ENCODE data around the gene CRABP1.
A peak's percentile ranks its signal among the peaks of the same experiment; 100 is the strongest.

Gene CRABP1

DNA sequence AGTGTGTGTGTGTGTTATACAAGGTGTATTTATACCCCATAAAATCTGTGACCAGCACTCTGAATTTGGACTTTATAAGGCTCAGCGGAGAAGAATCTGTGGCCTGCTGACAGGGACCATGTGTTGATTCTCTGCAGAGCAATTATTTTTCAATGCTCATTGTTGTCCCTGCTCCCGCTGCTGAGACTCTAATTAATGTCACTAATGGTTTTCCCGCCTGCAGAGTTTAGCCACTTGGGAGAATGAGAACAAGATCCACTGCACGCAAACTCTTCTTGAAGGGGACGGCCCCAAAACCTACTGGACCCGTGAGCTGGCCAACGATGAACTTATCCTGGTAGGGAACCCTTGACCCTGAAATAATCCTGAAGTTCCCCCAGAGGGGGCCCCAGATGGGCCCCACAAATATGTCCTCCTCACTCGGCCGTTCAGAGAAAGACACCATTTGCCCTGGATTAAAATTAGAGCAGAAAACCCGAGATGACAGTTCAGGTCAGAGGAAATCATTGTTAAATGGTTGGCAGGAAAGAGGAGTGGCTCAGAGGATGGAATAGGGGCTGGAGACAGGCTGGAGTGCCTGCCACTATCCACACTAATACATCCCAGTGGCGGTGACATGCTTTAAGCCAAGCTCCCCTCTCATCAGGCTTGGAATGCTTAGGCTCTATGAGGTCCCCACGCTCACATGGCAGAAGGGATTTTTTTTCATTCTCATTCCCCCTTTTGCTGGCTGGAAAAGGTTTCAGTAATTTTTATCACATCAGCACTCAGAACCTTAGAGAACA, 3.3 kb downstream of the CRABP1 start:
- DNase-seq (ENCODE audit: low spot score) (no peak), FAIRE-seq (no peak)

DNA sequence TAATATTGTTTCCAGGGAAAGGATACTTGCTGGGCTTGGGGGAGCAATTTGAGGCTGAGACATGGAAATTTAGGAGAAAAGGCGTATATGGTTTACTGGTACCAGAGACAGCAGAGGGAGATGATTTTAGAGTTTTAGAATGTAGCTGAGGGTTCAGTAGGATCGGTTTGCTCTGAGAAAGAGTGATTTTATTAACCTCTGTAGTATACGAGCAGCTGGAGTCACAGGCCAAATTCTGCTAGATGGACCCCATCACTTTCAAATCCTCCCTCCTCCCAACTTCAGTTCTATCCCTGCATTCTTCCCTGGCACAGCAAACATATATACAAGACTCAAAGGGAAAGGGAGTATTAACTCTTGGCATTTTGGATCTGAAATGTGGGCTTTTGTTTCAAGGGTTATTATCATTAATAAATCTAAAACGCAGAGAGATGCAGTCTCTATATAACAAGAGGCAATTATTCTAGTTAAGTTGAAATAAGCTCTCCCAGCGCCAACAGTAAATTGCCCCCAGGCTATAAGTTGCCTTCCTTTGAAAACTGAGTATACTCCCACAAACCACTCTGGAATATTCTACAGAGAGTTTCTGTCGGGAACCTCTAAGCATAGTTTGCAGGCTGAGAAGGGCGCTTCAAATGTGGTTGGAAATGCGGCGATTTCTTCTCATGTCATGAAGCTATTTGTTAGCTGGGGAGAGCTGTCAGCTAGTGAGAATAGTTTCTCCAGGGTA, 5.4 kb downstream of the CRABP1 start:
- FAIRE-seq (no peak), DNase-seq (ENCODE audit: low spot score) (no peak)

DNA sequence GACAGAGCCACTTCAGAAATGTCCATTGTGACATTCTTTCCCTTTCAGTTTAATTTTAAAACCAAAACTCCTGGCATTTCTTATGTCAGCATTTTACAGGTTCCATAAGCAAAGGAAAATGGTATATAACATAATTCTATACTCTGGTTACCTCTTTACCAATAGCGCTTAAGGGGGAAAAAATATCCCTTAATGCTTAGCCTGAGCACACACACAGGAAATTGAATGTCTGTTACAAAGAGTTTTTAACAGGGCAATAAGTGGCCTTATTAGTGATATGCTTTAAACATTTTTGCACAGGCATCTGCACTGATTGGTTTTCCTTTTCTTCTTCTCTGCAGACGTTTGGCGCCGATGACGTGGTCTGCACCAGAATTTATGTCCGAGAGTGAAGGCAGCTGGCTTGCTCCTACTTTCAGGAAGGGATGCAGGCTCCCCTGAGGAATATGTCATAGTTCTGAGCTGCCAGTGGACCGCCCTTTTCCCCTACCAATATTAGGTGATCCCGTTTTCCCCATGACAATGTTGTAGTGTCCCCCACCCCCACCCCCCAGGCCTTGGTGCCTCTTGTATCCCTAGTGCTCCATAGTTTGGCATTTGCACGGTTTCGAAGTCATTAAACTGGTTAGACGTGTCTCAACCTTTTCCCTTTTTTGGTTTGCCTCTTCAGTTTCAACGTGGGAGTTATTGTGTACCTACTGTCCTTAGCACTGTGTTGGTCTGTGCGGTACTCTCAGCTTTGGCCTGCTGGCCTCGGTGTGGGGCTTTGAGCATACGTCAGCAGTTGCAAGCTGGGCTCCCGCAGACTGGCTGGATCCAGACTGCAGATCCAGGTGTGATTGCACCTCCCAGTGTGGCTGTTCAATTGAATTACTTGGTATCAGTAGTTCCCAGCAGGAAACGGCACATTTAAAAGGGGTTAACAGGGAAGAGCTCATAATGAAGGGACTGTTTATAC, 7.7 kb downstream of the CRABP1 start:
- FAIRE-seq (no peak), DNase-seq (ENCODE audit: low spot score) (no peak)

DNA sequence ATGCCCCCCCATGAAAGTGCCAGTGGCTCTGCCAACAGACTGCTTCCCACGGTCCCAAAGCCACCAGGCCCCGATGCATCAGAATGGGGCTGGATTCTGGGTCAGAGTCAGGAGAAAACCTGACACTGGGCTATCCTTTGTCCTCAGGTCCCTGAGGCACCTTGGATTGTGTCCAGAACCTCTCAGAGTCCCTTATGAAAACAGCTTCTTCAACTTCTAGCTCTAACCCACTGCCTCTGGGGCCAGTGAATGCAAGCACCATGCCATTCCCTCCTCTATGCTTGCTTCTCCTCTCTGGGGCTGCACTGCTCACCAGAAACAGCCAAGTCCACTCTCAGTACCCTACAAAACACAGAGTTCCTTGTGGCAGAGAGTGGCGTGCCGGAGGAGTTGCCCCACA, 9.9 kb downstream of the CRABP1 start:
- FAIRE-seq = no peak

DNA sequence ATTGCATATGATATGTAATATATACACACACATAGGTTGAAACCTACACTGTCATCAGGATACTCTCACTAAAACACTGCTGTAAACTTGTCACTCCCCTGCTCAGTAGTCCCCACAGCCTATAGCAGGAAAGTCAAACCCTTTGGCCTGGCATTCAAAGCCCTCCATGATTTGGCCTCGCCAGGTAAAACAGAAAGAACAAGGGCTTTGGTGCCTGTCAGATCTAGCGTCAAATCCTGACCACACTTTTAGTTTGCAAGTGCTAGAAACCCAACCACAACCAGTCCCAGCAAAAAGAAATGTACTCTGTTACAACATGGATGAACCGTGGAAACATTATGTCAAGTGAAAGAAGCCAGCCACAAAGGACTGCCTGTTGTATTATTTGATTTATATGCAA, 11.4 kb downstream of the CRABP1 start:
- DNase-seq (ENCODE audit: low spot score) (no peak), FAIRE-seq (no peak)

More for the DNA sequence above, 9.9 kb downstream of the CRABP1 start:
- no peak for DNase-seq (ENCODE audit: low spot score)

DNA sequence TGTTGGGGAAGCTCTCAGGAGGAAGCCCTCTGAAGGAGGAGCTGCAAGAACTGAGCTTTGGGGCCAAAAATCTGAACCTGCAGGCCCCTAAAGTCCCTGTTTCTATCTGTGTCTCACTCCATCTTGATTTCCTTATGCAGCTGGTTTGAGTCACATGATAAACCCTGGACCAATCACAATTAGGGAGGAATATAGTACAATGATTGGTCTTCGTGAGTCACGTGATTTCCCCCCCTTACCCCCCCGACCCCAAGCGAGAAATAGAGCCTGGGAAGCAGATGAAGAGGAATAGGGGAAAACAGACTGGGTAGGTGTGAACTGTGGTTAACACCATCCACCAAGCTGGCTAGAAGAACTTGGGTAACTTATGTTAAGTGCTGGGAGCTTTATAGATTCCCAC, 12.9 kb downstream of the CRABP1 start:
- no peak for FAIRE-seq
- no peak for DNase-seq (ENCODE audit: low spot score)

DNA sequence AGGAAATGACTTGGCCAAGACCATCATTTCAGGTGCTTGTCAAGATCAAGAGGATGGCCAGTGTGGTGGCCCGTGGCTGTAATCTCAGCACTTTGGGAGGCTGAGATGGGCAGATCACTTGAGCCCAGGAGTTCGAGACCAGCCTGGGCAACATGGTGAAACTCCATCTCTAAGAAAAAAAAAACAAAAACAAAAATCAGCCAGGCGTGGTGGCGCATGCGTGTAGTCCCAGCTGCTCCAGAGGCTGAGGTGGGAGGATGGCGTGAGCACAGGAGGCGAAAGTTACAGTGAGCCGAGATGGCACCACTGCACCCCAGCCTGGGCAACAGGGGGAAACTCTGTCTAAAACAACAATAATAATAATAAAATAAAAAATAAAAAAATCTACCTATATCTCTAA, 15.0 kb downstream of the CRABP1 start:
- DNase-seq (ENCODE audit: low spot score) (no peak), FAIRE-seq (no peak)

DNA sequence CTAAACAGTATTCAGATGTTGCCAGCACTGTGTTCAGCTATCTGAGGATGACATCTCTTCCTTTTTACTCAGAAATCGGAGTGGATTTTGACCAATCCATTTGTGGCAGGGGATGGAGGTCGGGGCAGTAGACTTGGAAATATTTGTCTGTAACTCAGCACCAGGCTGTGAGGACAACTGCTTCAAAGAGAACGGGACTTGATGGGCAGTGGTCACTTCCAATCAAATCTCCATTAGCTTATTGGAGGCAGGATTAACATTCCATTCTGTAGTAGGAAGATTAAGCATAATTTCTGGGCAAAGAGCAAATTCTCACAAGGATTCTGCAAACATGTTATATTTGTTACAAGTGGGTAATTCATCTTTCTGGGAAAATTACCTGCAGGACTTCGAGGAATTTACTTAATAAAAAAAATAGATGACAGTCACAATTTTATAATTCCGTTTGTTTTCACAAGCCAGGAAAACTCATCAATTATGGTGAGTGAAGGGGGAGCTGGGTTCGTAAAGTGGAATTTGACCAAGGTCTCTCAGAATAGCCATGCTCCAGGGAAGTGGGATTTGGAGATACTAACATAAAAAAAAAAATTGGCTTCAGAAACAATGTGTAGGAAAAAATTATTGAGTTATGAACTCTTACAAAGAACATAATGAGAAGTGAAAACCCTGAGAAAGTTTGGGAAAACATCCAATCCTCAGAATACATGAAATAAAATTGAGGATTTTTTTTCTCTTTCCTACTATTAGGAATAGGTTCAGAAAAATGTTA, 18.1 kb downstream of the CRABP1 start:
- DNase-seq (ENCODE audit: low spot score) (no peak), FAIRE-seq (no peak)

DNA sequence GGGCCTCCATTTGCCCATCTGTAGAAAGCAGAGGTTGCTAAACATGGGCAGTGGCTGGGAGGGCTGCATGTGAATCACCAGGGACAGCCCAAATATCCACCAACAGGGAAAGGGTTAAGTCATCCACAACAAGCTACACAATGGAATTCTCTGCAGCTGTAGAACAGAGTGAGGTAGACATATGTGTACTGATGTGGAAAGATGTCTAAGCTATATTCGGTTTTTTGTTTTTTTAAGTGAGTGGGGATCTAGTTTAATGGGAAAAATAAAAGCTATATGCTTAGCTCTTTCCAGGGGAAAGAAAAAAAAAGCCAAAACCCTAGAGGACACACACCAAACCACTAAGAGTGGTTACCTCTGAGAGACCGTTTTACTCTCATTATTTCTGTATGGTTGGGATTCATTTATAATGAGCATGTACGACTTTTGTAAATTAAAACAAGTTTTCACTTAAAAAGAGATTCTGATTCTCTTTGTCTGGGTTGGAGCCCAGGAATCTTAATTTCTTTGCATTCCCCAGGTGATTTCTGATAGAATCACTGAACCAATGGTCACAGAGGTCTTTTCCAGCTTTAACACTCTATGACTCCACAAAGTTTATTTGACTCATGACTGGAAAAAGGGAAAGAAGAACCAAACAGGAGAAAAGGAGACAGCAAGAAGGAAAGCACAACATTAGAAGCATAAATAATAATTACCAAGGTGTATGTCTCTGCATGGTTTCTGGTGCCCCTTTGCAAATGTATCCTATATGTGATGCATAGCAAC, 19.1 kb downstream of the CRABP1 start:
- FAIRE-seq = no peak
- no peak for DNase-seq (ENCODE audit: low spot score)

DNA sequence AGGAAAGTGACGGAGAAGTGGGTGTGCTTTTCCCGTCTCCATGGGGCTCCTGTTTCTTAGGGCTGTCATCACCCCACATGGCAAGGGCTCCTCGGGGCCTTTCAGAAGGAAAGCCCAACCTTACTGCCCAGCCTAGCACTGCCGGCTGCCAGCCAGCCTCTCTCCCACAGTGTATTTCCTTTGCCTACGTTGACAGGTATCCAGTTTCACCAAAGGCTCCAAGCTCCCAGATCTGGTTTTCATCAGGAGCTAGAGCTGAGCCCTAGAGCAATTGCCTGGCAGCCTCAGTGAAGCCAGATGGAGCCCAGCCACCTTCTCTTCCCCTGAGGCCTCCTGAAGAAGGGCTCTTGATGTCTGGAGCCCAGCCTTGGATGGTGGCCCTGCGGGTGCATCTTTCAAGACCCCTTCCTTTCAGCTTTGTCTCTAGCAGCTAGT, 20.2 kb downstream of the CRABP1 start:
- FAIRE-seq (no peak), DNase-seq (ENCODE audit: low spot score) (no peak)

DNA sequence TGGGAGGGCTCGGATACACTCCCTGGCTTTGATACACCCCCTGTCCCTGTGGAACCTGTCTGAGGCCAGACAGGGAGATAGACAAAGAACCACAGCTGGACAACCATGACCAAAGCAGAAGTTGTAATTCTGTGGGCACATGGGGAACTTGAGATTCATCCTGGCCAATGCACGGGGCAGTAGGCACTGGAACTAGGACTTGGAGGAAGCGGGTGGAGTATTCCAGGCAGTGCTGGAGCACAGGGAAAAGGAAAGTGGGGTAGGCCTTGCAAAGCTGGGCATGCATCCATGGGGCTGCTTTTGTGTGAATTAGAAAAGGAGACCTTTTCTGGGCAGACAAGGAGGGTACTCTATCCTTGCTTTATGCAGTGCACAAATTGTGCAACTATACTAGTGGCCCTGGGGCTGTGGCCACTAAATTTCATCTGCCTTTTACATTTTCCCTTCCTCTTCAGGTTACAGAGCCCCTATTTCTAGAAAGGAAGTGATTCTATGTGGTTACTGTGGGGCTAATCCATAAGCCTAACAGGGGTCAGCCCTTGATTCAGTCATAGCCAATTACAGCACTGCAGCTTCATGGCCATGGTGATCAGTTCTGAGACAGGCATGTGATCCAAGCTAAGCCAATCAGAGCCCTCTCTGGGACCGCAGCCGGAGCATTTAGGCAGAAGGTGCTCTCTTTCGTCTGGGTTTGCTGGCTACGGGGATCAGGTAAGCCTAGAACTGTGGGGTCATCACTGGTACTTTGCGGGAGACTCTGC, 21.0 kb downstream of the CRABP1 start:
- FAIRE-seq (no peak), DNase-seq (ENCODE audit: low spot score) (no peak)

DNA sequence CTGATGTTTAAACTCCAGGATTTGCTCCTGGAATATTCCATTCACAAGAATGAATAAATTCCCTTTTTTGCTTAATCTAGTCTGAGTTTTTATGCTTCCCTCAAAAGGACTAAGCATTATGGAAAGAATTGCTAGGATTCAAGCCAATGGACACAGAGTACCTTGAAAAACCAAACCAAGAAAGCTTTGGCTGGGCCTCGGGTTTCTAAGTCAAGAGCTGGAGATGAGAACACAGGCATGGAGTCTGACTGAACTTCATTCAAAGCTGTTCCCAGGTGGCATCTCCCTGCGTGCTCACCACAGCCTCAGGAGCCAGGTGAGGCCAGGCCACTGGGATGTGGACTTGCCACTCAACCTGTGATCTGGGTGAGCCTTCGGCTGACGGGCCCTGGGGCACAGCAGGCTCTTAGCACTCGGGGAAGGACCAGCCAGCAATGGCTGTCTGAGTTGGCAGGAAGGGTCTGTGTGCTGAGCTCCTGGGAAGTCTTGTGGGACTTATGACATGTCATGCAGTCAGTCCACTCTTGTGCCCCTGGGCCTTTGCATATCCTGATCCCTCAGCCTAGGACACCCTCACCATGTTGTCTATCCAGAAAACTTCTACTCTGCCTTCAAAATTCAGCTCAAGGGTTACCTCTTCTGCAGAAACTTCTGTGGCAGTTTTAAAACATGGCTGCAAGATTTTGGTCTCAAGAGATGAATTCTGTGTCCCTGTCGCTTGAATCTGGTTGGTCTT, 21.8 kb downstream of the CRABP1 start:
- no peak for FAIRE-seq

DNA sequence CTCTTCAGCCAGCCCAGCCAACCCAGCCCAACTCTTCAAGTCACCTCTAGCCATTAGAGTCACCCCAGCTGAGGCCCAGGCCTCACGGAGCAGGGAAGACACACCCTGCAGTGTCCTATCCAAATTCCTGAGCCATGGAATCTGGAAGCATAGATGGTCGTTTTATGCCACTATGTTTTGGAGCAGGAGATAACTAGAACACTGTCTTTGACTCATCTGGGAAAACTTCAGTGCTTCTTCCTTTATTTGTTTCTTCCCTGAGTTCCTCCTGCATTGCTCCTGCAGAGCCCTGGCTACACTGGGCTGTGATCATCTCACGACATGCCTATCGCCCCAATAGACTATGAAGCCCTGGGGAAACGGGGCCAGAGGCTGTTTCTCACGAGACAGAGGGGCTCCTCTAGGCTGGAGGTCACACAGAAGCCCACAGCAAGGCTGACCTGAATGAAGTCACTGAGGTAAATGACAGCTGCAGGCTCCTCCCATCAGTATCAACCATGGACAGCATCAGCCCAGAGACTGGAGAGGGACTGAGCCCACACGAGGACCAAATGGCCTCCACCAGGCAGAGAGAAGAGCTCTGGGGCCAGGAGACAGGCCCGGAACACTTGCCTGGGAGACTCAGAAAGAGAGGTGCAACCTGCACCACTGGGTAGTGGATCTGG, 22.7 kb downstream of the CRABP1 start:
- no peak for FAIRE-seq

More for the DNA sequence above, 21.8 kb downstream of the CRABP1 start:
- no peak for DNase-seq (ENCODE audit: low spot score)

DNA sequence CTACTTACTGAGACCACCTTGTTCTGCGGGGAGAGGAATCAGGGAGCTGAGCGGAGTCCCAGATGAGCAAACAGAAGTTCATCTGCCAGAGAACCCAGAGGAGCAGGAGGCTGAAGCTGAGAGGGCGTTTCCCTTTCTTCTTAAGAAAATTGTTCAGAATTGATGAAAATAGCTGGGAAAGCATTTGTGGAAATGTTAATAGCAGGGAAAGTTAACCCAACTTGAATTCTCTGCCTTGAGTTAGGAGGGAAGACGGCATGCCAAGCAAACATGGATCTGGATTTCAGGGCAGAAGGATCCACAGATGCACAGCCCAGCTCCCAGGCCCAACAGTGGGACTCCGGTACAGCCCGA, 23.2 kb downstream of the CRABP1 start:
- no peak for FAIRE-seq

More for the DNA sequence above, 22.7 kb downstream of the CRABP1 start:
- DNase-seq (ENCODE audit: low spot score) = no peak

DNA sequence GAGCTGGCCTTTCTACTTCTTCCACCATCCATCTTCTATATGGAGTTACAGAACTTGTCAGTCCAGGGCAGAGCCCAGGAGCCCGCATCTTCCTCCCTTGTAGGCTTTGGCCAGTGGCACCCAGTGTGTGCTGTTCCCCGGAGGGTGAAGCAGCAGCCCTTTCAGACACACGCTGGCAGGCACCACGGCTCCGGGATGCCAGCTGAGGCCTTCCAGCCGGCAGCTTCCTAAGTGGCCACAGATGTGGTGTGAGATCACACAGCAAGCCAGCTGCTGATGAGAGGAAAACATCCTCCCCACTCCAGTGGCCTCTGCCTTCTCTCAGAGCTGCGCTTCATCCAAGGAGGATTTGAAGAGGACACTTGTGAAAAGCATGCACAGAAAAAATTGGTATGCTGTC, 24.1 kb downstream of the CRABP1 start:
- no peak for DNase-seq (ENCODE audit: low spot score)
- no peak for FAIRE-seq

More for the DNA sequence above, 23.2 kb downstream of the CRABP1 start:
- no peak for DNase-seq (ENCODE audit: low spot score)

DNA sequence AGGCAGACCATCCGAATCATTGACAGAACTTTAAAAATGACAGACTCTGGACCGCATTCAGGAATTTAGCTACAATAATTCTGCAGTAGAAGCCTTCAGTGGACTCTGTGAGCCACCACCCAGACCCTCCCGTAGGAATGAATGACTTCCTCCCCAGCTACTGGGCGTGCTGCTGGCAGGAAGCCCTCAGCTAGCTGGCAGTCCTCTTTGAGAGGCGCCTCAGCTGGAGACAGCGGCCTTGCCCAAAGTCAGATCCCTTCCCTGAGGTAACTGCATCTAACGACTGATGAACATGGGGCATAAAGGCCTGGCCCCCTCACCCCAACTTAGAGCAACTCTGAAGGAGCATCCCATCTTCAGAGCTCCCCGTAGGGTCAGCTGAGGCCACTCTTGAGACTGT, 25.8 kb downstream of the CRABP1 start:
- DNase-seq (ENCODE audit: low spot score) (peak; percentile 29), FAIRE-seq (no peak)

DNA sequence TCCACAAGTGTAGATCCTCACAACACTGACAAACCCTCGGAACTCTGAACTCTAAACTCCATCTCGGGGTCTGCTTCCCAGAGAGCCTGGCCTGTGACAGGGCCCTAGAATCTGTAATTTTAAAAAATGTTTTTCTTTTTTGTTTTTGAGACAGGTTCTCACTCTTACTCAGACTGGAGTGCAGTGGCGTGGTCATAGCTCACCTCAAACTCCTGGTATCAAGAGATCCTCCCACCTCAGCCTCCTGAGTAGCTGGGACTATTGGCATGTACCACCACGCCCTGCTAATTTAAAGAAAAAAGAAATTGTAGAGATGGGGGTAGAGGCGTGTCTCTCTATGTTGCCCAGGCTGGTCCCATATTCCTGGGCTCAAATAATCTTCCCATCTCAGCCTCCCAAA, 26.2 kb downstream of the CRABP1 start:
- FAIRE-seq = no peak
- no peak for DNase-seq (ENCODE audit: low spot score)

DNA sequence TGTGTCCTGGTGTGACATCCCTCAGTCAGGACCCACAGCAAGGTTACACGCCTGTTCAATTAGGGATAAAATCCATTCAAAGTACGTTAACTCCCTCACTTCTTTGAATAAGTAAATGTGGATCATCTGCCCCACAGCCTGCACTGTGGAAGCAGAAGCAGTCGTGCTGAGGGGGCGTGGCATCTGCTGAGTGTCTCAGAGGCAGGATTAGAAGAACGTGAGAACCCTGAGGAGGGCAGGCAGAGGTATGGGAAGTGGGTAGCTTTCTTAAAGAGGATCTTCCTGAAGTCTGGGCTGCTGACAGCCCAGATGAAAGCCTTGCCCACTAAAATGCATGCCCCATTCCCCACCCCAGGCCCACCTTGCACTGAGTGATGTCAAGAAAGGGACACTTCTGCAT, 28.5 kb downstream of the CRABP1 start:
- DNase-seq (ENCODE audit: low spot score) = no peak
- FAIRE-seq = no peak
